Measurements from ENCODE around the gene XYLB.

Gene XYLB

DNA sequence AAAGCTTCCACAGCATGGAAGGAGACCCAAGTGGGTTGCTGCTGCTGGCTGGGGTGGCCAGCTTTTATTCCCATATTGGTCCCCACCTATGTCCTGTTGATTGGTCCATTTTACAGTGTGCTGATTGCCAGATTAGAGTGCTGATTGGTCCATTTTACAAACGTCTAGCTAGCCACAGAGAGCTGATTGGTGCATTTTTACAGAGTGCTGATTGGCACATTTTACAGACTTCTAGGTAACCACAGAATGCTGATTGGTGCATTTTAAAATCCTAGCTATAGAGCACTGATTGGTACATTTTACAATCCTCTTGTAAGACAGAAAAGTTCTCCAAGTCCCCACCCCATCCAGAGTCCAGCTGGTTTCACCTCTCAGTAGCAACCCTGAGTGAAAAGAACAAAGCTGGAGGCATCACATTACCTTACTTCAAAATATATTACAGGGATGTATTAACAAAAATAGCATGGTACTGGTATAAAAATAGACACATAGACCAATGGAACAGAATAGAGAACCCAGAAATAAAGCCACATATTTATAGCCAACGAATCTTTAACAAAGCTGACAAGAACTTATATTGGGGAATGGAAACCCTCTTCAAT, 99.6 kb downstream of the XYLB start:
- no peak overlapping the region for H3K4me3 ChIP-seq
- no peak overlapping the region for H3K9ac ChIP-seq (ENCODE audit: insufficient read length)
- TF ChIP-seq EZH2 (IDR thresholded peaks at IDR 0.05) (no peak), POLR2AphosphoS5 (IDR thresholded peaks at IDR 0.05; ENCODE audit: borderline replicate concordance, low read depth, low read length) (no peak), FOXP2 (optimal IDR thresholded peaks at IDR 0.05; ENCODE audit: control extremely low read depth, extremely low read length, insufficient read depth) (no peak)
- no peak for DNase-seq (ENCODE audit: low read depth, low spot score)
- no peaks in the 10 kb centered on the region for H3K9me3 ChIP-seq (ENCODE audit: low read depth, low read length)
- no peak overlapping the region for H3K27ac ChIP-seq
- no peaks in the 10 kb centered on the region for H3K36me3 ChIP-seq (ENCODE audit: insufficient read depth, low read length)

DNA sequence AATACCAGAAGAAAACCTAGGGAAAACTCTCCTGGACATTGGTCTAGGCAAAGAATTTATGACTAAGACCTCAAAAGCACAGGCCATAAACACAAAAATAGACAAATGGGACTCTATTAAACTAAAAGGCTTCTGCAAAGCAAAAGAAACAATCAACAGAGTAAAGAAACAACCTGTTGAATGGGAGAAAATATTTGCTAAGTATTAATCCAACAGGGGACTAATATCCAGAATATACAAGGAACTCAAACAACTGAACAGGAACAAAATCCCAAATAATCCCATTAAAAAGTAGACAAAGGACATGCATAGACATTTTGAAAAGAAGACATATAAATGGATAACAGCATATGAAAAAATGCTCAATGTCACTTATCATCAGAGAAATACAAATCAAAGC, 100.2 kb downstream of the XYLB start:
- no peak overlapping the region for H3K9ac ChIP-seq (ENCODE audit: insufficient read length)
- no peak overlapping the region for H3K4me3 ChIP-seq
- TF ChIP-seq EZH2 (IDR thresholded peaks at IDR 0.05), result no peak
- no peak for TF ChIP-seq FOXP2 (optimal IDR thresholded peaks at IDR 0.05; ENCODE audit: control extremely low read depth, extremely low read length, insufficient read depth)
- TF ChIP-seq POLR2AphosphoS5 (IDR thresholded peaks at IDR 0.05; ENCODE audit: borderline replicate concordance, low read depth, low read length), result no peak
- H3K27ac ChIP-seq, result no peak overlapping the region
- no peaks in the 10 kb centered on the region for H3K36me3 ChIP-seq (ENCODE audit: insufficient read depth, low read length)
- H3K9me3 ChIP-seq (ENCODE audit: low read depth, low read length), result no peaks in the 10 kb centered on the region
- DNase-seq (ENCODE audit: low read depth, low spot score), result no peak

DNA sequence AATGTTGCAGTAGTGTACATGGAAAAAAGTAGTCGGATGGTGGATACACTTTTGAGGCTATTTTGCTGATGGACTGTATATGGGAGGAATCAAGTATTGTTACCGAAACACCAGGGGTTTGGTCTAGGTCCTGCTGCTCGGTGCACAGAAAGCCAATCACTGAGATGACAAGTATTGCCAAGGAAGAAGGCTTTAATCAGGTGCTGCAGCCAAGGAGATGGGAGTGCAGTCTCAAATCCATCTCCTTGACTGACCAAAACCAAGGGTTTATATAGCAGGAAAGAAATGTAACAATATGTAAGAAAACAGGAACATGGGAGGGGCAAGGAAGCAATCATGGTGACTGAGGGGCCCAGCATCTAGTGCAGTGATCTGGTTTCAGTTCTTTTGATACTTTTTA, 104.3 kb downstream of the XYLB start:
- H3K27ac ChIP-seq, result no peak overlapping the region
- H3K9me3 ChIP-seq (ENCODE audit: low read depth, low read length), result no peaks in the 10 kb centered on the region
- no peak overlapping the region for H3K4me3 ChIP-seq
- DNase-seq (ENCODE audit: low read depth, low spot score), result no peak
- H3K9ac ChIP-seq (ENCODE audit: insufficient read length), result no peak overlapping the region
- no peak for TF ChIP-seq FOXP2 (optimal IDR thresholded peaks at IDR 0.05; ENCODE audit: control extremely low read depth, extremely low read length, insufficient read depth)
- no peak for TF ChIP-seq EZH2 (IDR thresholded peaks at IDR 0.05)
- no peak for TF ChIP-seq POLR2AphosphoS5 (IDR thresholded peaks at IDR 0.05; ENCODE audit: borderline replicate concordance, low read depth, low read length)
- H3K36me3 ChIP-seq (ENCODE audit: insufficient read depth, low read length), result no peaks in the 10 kb centered on the region

GRCh38 chr3:38453075-38453912, 106.7 kb downstream of the XYLB start, which contains the start of gene ACVR2B:
TSS of gene ACVR2B (plus strand) at chr3:38453890. CDS start at chr3:38454323, 433 bp downstream.
- Histone ChIP-seq H3K27ac (peak within 1 kb of the TSS; percentile 62), H3K4me3 (peak within 1 kb of the TSS; percentile 81), H3K36me3 (ENCODE audit: insufficient read depth, low read length) (no peaks in the 10 kb centered on the region), H3K9ac (ENCODE audit: insufficient read length) (peak within 1 kb of the TSS; percentile 86), H3K9me3 (ENCODE audit: low read depth, low read length) (no peaks in the 10 kb centered on the region)
- TF ChIP-seq FOXP2 (optimal IDR thresholded peaks at IDR 0.05; ENCODE audit: control extremely low read depth, extremely low read length, insufficient read depth) (no peak), EZH2 (IDR thresholded peaks at IDR 0.05) (no peak), POLR2AphosphoS5 (IDR thresholded peaks at IDR 0.05; ENCODE audit: borderline replicate concordance, low read depth, low read length) (no peak)
- no peak for DNase-seq (ENCODE audit: low read depth, low spot score)

DNA sequence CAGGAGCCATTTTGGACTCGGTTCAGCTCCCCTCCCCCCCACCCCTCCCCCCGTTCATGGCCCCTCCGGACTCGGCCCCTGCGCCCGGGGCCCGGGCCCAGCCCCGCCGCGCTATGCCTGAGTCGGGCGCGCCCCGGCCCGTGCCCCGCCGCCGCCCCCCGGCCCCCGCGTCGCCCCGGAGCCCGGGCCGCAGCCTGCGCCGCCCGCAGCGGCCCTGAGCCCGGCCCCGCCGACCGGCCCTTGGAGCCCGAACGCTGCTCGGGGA, 107.3 kb downstream of the XYLB start:
- Histone ChIP-seq H3K36me3 (ENCODE audit: insufficient read depth, low read length) (no peaks in the 10 kb centered on the region), H3K27ac (no peak overlapping the region; the same call in 1 of the 2 replicates), H3K4me3 (peak overlapping the region; percentile 81), H3K9ac (ENCODE audit: insufficient read length) (peak overlapping the region; percentile 86), H3K9me3 (ENCODE audit: low read depth, low read length) (no peaks in the 10 kb centered on the region)
- TF ChIP-seq EZH2 (IDR thresholded peaks at IDR 0.05) (no peak), FOXP2 (optimal IDR thresholded peaks at IDR 0.05; ENCODE audit: control extremely low read depth, extremely low read length, insufficient read depth) (no peak), POLR2AphosphoS5 (IDR thresholded peaks at IDR 0.05; ENCODE audit: borderline replicate concordance, low read depth, low read length) (no peak)
- DNase-seq (ENCODE audit: low read depth, low spot score), result no peak

DNA sequence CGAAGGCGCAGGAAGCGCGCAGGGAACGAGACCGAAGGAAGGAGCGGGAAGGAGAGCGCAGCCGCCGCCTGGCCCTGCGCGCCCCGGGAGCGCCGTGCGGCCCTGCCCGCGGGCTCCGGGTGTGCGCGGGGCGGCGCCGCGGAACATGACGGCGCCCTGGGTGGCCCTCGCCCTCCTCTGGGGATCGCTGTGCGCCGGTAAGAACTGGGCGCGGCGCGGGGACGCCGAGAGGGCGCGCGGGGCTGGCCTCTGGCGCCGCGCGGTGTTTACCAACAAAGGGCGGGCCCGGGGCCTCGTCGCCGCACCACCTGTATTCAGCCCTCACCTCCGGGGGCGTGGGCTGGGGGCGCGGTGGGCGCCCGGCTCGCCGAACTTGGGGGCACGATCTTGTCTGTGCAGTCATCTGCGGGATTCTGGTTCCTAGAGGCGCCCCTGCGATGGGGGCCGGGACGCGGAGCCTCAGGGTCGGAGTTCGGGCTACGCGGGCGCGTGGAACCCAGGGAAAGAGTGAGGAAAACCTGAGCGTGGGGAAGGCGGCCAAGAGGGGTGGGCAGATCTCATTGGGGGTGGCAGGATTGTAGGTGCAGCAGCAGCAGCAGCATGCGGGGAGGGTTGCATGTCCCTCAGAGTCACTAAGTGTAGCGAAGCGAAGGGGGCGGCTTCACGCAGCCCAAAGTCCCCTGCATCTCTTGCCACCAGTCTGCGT, 107.7 kb downstream of the XYLB start:
- no peaks in the 10 kb centered on the region for H3K36me3 ChIP-seq (ENCODE audit: insufficient read depth, low read length)
- no peak for TF ChIP-seq EZH2 (IDR thresholded peaks at IDR 0.05)
- no peak for TF ChIP-seq POLR2AphosphoS5 (IDR thresholded peaks at IDR 0.05; ENCODE audit: borderline replicate concordance, low read depth, low read length)
- no peak for TF ChIP-seq FOXP2 (optimal IDR thresholded peaks at IDR 0.05; ENCODE audit: control extremely low read depth, extremely low read length, insufficient read depth)
- no peaks in the 10 kb centered on the region for H3K9me3 ChIP-seq (ENCODE audit: low read depth, low read length)
- peak overlapping the region; percentile 62 for H3K27ac ChIP-seq
- peak overlapping the region; percentile 86 for H3K9ac ChIP-seq (ENCODE audit: insufficient read length)
- no peak for DNase-seq (ENCODE audit: low read depth, low spot score)
- H3K4me3 ChIP-seq, result peak overlapping the region; percentile 81

- no peaks in the 10 kb centered on the region for H3K36me3 ChIP-seq (ENCODE audit: insufficient read depth, low read length)
- peak overlapping the region; percentile 62; the same call in 1 of the 2 replicates for H3K27ac ChIP-seq
- TF ChIP-seq FOXP2 (optimal IDR thresholded peaks at IDR 0.05; ENCODE audit: control extremely low read depth, extremely low read length, insufficient read depth) (no peak), POLR2AphosphoS5 (IDR thresholded peaks at IDR 0.05; ENCODE audit: borderline replicate concordance, low read depth, low read length) (peak; percentile 64; the same call in 1 of the 2 replicates)
- no peak for DNase-seq (ENCODE audit: low read depth, low spot score)
- H3K9ac ChIP-seq (ENCODE audit: insufficient read length), result peak overlapping the region; percentile 86
- no peaks in the 10 kb centered on the region for H3K9me3 ChIP-seq (ENCODE audit: low read depth, low read length)
- peak overlapping the region; percentile 81 for H3K4me3 ChIP-seq
These were observed 108.5 kb downstream of the XYLB start for GRCh38 chr3:38454884-38455638.
